Suppressor macrophage treated with lipopolysaccharide for 4 hours (primary cell): ENCODE measurements around the gene STUM.
"Not testable (repeated sequence)": the region's sequence is repeated elsewhere in the genome, so short reads cannot be mapped to it uniquely, and the experiment has no call there.

Experiments used
- DNase-seq: peaks from one replicate; pipeline ENCODE4 v3.0.0-alpha.2; 2020

Gene STUM

GRCh38 chr1:226628612-226629155 lies 80.1 kb downstream of the STUM start:
- DNase-seq, result no peak

DNA sequence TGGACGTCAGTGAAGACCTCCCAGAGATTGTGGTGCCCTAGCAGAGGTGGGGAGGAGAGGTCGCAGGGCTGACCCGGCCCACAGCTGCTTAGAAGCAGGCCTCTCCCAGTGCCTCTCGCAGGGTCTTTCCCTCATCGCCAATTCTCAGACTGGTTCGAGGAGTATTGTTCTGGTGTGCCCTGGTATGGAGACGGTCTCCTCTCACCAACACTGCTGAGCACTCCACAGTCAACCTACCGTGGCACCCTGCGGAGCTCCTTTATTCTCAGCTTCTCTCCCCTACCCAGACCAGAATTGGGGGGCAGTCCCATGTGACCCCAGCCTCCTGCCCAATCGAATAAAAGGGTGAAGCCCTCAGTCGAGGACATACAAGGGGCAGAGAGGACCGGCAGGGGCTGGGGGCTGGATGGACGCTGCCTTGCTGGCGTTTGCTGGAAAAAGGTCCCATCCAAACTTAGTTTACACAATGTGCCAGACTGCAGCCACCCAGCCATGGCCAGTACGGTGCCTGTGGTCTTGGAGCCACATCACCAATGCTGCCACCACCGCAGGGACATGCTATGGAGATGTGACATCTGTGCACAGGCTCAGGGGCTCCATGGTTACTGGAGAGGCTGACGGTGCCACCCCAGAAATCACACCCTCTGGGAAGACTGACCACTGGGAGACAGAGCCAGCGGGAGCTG lies 80.8 kb downstream of the STUM start:
- no peak for DNase-seq

GRCh38 chr1:226629896-226630550 lies 81.5 kb downstream of the STUM start:
- DNase-seq, result no peak

- no peak for DNase-seq
These were observed 82.0 kb downstream of the STUM start for GRCh38 chr1:226630592-226630991.

- no peak for DNase-seq
These were observed 82.9 kb downstream of the STUM start for GRCh38 chr1:226631229-226632000.

DNA sequence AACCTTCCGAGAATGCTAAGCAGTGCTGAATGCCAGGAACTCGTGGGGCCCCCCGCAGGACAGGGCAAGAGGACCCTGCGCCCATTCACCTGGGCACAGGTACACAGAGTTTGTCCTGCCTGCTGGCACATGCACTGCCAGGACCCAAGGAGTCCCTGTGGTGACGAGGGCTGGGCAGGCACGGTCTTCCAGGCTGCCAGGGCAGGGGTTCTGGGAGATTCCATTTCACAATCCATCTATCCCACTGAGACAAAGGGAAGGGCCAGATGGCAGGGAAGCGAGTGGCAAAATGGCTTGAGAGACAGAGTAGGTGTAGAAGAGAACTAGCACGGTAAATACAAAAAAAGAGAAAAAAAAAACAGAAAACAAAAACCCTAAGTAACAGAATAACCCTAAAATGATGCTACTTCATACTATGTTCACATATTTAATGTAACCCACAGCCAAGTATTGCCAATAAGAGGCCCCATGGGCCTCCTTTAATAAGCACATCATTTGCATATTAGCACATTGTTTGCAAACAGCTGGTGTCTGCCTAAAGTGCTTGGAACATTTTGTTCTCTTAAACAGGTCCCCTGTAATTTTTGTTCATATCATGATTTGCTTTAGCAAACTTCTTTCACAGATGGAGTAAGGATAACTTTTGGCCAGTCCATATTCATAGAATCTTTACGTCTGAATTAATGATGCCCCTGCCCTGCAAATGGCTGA lies 83.8 kb downstream of the STUM start:
- DNase-seq, result no peak

DNA sequence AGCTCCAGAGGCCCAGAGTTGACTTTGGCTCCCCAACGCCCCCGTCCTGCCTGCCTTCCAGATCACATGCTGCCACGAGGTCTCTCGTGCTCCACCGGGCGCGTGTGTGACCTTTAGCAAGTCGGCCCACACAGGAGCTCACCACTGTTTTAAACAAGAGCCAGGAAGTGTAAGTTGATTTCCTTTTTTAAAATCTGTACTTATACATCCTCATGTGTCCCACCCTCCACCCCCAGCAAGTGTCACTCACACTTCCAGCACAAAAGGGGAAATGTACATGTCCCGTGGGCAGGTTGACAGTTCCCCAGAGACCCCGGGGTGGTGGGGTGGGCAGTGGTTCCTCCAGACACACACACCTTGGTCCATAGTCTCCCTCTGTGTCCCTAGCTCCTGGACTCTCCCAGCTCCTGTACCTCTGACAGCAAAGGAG lies 84.4 kb downstream of the STUM start:
- peak; percentile 85 for DNase-seq

DNA sequence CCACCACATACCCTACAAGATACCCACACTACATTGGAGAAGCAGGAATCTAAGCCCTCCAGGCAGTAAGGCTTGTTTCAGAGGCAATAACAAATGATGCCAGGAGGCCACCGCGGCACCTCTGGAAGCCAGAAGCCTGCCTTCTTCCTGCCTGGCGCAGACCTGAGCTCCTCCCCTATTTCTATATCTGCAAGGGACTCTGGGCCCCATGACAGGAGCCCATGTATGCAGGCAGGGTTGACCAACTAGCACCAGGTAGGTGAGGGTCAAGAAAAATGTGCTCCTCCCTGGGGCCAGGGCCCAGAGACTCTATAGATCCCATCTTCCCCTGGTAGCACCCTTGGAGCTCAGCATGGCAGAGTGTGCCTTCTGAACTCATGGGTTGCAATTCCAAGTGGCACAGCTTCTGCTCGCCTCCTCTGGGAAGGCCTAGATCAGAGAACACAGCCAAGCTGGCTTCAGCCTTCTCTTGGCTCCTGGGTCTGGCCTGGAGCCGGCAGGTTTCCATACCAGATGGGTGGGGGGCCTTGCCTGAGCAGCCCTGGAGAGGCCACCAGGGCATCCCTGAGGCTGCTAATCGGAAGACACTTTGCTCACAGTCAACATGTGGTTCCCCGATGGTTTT lies 85.1 kb downstream of the STUM start:
- no peak for DNase-seq

- peak; percentile 85 for DNase-seq
These were observed 85.6 kb downstream of the STUM start for GRCh38 chr1:226634166-226634588.

GRCh38 chr1:226634611-226635246 lies 86.2 kb downstream of the STUM start:
- no peak for DNase-seq

DNA sequence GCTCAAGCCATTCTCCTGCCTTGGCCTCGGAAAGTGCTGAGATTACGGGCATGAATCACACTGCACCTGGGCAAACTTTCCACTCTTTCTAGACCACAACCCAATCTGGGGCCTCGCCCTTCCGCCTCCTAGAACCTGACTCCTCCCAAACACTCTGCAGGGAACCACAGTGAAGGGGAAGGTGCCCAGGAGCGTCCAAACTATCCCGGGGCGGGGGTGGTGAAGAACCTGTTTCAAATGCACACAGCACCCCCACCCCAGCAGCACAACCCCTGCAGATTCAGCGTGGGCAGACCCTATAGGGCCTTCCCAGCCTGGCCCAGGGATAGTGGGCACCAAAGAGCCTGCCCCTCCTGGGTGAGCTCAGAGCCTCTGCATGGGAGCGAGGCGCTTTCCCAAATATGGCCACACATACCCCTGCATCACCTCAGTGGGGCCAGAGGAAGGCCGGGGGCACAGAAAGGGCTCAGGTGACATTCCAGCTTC lies 86.9 kb downstream of the STUM start:
- DNase-seq, result no peak

DNA sequence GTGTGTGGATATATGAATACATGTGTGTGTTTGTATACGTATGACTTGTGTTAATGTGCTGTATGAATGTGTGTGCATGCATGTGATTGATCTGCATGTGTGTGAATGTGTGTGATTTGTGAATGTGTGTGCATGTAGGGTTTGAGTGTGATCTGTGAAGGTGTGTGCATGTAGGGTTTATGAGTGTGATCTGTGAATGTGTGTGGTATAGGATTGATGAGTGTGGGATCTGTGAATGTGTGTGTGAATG lies 88.2 kb downstream of the STUM start:
- DNase-seq, result no peak

GRCh38 chr1:226637147-226637935 lies 88.8 kb downstream of the STUM start:
- no peak for DNase-seq

DNA sequence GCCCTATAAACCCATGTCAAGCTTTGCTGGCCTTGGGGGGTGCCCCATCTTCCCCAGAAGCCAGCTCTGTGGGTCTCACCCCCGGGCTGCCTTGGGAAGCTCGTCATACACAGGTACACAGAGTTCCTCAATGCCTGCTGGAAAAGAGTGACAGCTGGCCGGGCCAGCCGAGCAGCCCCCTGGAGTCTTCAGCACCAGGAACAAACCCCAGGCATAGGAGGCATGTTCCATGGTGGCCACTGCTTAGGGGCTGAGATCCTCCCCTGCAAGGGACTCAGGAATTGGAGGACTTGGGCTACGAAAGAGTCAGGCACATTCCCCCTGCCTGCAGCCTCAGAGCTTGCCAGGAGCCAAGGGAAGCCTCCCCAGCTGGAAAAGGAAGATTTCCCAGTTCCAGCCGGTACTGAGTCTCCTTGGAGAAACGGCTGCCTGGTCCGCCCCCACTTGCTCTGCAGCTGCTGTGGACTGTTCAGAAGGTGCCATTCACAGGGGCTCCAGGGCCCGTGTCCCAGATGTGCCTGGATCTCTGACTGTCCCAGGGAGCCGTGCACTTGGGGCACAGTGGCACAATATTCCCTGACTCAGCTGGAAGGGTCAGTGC lies 89.5 kb downstream of the STUM start:
- no peak for DNase-seq

DNA sequence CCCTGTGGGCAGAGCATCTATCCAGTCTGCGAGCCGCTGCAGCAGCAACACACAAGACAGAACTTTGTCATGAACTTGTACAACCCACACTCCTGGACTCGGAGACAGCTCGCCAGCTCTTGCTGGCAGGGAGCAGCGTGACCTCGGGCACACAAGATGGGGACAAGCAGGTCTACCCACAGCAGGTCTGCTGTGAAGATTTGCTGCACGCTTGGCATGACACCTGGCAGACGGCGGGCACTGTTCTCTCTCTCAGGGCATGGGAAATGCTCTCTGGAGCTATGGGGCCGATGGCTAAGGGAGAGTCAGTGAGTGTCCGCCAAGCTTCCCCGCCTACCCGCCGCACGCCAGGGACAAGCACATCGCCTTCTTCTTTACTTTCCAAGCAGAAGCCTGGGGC lies 90.0 kb downstream of the STUM start:
- no peak for DNase-seq

- DNase-seq, result not testable (repeated sequence)
These were observed 90.6 kb downstream of the STUM start for GRCh38 chr1:226639206-226639605.

GRCh38 chr1:226639631-226640061 lies 91.1 kb downstream of the STUM start:
- DNase-seq, result no peak

- no peak for DNase-seq
These were observed 92.0 kb downstream of the STUM start for GRCh38 chr1:226640321-226641136.

DNA sequence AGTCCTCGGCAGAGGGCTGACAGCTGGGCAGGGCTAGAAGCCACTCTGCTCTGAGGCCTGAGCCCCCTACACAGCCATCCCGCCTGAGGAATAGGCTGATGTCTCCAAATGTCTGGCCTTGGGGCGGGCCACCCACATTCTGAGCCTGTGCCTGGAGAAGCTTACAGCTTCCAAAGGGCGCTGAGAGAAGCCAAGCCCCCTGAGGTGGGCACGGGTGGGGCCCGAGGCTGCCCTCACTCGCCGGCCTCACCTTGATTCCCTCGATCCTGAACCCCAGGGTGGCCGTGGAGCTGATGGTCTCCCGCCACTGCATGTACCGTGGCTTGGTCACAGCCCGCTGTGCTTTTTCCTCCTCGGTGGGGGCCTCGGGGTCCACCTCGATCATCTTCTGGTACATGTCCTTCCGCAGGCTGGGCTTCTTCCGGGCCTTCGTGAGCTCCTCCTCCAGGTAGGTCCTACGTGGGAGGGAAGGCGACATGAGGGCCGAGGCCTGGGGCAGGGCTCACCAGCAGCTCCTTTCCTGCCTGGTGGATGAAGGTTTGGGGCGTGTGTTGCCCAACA lies 93.2 kb downstream of the STUM start:
- DNase-seq, result no peak

DNA sequence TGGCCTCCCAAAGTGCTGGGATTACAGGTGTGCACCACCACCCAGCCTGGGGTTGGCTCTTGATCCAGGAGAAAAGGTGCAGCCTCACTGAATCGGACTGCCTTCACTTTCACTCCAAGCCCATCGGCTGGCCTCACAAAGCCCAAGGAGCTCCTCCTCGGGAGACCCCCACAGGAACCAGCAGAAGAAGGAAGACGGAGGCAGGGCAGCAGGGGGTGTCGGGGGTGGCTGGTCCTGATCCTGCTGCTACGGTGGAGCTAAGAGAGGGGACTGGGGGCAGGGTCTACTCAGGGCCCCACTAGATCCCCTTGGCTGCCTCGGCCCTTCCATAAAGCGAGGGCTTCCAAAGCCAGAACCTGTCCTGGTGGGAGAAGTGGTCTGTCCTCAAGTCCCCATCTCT lies 93.9 kb downstream of the STUM start:
- DNase-seq, result no peak
